Right kidney (tissue), 1 donor: Measurements from ENCODE around the gene SDR39U1.

Source experiments
- DNase-seq: peaks from one replicate; pipeline ENCODE4 v3.0.0-alpha.2; 2016

SDR39U1 gene

GRCh38 chr14:24414732-24415420, 27.7 kb downstream of the SDR39U1 start:
- DNase-seq: no peak

DNA sequence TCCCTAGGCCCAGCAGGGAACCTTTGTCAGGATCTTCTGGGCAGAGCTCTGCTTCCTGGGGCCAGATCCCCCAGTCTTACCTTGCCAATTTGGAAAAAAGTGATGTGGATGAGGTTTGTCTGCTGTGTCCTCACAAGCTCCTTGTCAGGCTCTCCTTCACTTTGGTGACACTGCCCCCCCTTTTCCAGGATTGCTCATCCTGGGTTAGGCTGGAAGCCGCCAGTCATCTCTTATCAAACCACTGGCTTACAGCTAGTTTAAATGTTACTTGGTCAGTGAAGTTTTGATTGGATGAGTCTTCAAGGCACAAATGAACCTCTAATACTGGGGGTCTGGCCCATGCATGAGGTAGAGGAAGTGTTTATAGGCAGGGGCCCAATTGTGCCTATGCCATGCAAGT, 28.5 kb downstream of the SDR39U1 start:
- no peak for DNase-seq

- no peak for DNase-seq
These were observed 30.9 kb downstream of the SDR39U1 start for GRCh38 chr14:24411443-24412389.

GRCh38 chr14:24409956-24410355, 32.6 kb downstream of the SDR39U1 start:
- DNase-seq: no peak

- no peak for DNase-seq
These were observed 33.4 kb downstream of the SDR39U1 start for GRCh38 chr14:24409192-24409591.

GRCh38 chr14:24408764-24409163, 33.8 kb downstream of the SDR39U1 start:
- no peak for DNase-seq

DNA sequence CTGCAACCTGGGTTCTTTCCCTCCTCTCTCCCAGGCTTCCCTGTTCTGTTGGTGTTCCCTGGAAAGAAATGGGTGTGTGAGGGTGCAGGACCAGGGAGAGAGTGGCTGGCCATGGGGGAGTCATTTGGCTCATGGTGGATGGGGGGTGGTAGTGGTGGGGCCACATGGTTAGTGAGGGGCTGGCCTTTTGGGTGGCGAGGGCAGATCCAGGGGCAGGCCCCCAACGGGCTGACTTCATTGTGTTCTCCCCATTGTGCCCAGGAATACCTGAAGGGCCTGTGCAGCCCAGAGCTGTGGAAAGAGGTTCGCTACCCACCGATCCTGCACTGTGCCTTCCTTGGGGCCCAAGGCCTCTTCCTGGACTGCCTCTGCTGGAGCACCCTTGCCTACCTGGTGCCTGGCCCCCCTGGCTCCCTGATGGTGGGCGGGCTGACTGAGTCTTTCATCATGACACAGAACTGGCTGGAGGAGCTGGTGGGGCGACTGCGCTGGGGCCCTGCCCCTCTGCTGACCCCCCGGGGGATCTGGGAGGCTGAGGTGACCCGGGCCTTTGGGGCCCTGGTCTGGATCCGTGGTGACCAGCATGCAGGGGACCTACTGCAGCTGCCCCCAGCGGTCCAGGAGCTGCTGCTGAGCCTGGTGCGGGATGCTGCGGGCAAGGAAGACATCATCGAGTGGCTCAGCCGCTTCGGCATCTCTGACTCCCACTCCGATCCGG, 34.8 kb downstream of the SDR39U1 start:
- no peak for DNase-seq

DNA sequence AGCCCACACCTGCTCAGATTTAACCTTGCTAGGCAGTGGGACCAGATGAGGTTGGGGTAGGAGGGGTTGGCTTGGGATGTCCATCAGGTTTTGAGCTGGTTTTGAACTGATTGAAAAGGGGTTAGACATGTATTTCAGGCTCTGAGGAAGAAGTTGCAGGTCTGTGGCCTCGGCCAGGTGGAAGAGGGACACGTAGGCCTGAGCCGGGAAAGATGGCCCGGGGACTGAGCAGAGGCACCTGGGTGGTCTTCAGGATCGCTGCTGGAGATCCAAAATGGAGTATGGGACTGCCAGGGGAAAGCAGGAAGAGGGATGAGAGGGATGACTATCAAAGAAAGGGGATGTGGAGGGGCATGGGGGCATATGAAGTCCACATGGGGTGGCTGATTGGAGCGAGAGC, 36.2 kb downstream of the SDR39U1 start:
- no peak for DNase-seq

GRCh38 chr14:24404814-24405213, 37.8 kb downstream of the SDR39U1 start:
- DNase-seq: no peak

DNA sequence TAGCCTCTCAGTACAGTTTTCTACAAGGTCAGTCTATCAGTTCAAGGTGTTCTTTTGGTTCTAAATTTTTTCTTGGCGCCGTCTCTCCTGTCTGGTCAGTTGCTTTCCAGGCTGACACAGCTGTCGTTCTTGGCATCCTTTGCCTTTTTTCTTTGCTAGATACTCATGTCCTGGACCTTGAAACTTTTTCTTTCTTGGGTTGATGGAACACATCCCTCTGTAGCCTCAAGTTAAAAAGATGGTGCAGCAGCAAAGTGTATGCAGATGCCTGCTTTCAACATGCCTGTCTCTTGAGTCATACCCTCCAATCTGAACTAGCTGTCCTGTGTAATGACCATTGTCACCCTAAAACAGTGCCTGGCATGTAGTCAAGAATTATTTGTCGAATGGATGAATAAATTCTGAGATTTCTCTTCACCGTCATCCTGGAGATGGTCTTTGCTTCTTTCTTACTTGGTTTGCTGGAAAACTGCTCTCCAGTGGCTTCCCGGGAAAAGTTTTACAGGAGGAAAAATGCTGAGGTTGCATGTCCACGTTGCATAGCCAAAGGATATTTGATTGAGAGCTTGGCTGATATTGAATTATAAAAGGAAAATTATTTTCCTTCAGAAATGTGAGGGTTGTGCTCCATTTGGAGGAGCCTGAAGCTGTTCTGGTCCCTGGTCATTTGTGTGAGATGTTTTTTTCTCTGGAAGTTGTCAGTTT, 39.1 kb downstream of the SDR39U1 start:
- DNase-seq: no peak

DNA sequence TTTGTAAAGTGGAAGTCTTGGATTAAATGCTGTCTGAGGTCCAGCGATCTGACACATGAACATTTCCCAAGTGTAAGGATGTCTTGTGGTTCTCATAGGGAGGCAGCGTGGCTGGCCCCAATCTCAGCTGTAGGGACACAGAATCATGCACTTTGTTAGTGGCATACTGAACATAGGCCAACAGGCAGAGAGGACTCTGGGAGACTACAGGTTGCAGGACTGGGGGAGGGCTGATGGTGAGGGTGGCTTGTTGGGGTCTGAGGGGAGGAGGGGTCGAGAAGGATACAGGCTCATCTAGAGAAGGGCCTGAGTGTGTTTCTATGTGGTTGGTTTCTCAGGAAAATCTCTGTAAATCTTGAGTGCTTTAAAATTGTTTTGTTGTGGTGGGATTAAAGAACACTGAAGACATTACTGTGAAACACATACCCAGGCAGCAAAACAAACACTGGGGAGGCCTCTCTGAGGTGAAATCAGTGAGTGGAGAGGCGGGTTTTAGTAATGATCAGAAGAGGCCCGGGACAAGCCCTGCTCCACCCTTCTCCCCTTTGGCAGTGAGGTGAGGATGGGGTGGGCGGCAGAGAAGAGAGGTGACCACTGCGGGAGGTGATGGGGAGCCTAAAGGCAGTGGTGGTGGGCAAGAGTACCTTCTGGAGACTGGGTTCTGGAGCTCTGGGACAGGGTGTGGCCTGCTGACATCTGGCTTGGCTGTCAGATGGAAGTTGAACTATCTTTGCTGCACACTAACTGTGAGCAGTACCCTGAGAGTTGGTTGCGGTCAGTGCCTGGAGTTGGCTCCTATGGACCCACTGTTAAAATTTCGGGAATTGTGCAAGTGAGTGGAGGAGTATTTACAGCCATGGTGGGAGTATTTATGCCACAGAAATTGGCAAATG, 40.5 kb downstream of the SDR39U1 start:
- DNase-seq: no peak

GRCh38 chr14:24399999-24400718, 42.4 kb downstream of the SDR39U1 start:
- no peak for DNase-seq

- DNase-seq: peak; percentile 61
These were observed 43.1 kb downstream of the SDR39U1 start for GRCh38 chr14:24399447-24399822.

DNA sequence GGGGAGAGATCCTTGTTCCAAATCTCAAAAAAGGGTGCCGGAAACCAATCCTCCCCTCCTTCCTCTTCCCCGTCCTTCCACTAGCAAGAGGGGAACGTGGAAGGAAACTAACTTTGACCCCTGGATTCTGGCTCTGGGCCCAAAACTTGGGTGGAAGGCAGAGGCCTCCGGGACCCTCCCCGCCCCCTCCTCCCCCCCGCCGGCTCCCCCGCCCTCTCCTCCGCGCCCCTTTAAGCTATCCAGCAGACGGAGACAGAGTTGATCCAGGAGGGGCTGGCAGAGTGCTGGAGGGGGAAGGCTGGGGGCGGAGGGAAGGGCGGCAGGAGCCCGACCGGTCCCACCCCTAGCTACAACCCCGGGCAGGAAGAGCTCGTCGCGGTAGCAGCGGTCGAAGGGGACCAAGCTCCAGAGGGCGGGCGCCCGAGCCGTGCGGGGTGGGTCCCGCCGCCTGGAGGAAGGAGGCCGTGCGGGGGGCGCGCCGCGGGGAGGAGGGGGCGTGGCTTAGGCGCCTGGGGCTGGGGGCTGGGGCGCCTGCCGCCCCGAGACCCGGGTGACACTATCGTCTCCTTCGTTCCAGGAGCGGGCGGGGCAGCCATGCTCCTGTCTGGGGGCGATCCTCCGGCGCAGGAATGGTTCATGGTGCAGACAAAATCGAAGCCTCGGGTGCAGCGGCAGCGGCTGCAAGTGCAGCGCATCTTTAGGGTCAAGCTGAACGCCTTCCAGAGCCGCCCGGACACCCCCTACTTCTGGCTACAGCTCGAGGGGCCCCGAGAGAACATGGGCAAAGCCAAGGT, 43.7 kb downstream of the SDR39U1 start, which contains the start of gene NYNRIN:
Gene NYNRIN (plus strand): TSS at position 351 of the 794 bp plus-strand sequence. CDS start 244 bp downstream, at position 595.
- peak; percentile 53 for DNase-seq

DNA sequence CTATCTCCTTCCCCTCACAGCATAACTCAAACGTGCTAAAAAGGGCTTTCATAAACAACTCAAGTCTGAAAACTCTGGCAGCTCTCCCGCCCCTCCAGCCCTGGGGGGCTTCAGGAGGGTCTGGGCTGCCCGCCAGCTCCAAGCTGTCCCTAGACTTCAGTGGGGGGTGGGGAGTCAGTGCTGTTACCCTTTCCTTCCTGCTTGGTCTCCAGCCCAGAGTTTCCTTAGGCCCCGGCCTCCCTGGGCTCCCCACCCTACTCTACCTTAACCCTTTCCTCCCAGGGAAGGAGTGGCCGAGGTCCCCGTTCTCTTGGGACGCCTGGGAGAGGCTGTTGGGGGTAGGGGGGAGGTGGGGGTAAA, 44.3 kb downstream of the SDR39U1 start:
- peak; percentile 69 for DNase-seq

GRCh38 chr14:24397639-24398292, 44.8 kb downstream of the SDR39U1 start:
- DNase-seq: no peak

DNA sequence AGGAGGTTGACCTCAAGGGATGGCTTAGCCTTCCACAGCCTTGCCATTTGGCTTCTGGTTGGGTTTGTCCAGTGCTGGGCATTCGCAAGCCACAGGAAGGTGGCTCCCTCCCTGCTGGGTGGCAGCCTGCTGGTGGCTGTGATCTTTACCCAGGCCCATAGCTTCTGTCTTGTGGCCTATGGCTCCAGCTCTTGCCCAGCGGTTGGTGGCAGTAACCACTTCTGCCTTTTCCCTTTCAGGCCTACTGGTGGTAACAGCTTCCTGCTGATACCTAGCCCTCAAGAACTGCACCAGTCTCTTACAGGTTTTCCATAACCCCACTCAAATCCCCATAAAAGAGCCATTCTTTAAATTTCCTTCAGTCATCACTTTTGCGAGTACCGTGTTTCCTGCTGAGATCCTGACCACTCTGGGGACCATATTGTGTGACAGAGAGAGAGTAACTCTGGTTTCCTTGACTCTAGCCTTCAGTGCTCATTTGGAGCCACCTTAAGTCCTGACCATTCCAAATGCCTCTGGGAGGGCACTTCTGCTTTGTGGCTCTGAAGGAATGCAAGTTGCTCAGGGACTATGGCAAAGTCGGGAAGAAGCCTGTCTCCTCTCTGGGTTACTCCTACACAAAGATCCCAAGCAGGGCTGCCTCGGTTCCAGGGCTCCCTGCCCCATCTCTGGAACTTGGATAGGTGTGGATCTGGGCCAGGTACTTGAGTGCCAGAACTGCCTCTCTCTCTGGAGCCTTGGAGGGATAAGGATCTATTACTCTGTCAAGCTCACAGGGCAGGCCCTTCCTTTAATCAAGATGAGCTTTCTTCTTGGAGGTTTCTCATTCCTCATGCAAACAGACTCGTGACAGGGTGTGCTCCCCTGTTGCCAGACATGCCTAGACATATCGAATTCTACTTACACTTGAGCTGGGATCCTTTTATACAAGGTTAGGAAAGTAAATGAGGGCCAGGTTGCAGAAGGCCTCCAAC, 46.7 kb downstream of the SDR39U1 start:
- no peak for DNase-seq

DNA sequence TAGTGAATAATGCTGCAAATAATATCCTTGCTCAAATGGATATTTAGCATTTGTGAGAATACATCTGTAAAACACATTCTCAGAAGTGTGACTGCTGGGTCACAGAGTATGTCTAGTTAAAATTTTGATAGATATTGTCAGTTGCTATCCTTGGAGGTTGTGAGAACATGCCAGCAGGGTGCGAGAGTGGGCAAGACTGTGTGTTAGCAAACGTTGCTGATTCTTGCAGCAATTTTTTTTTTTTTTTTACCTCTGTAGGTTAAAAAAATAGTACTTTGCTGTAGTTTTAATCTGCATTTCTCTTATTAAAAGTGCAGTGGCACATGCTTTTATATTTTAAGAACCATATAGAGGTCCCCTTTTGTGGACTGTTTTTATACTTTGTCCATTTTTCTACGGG, 48.3 kb downstream of the SDR39U1 start:
- DNase-seq: no peak
